ENCODE results near the gene DNAJC16.
A peak's percentile ranks its signal among the peaks of the same experiment; 100 is the strongest.

Gene DNAJC16

GRCh38 chr1:15617173-15618076, 90.8 kb downstream of the DNAJC16 start, which contains the start of gene DDI2 (continued):
- TF ChIP-seq ZNF18 (tag by site-specific recombination; IDR thresholded peaks at IDR 0.05) (no peak), ZNF112 (tag by site-specific recombination; IDR thresholded peaks at IDR 0.05) (no peak), GLI4 (tag by site-specific recombination; IDR thresholded peaks at IDR 0.05) (no peak), ZNF138 (tag by site-specific recombination; IDR thresholded peaks at IDR 0.05; ENCODE audit: borderline replicate concordance) (no peak), ZBTB20 (tag by site-specific recombination; IDR thresholded peaks at IDR 0.05) (no peak), GLIS2 (tag by site-specific recombination; IDR thresholded peaks at IDR 0.05) (peak; percentile 39), ELK4 (IDR thresholded peaks at IDR 0.05; ENCODE audit: borderline replicate concordance, low read depth, low read length) (no peak), REPIN1 (tag by site-specific recombination; IDR thresholded peaks at IDR 0.05; ENCODE audit: low read depth) (no peak), ZNF10 (tag by site-specific recombination; IDR thresholded peaks at IDR 0.05) (no peak; the same call in 1 of the 2 replicates), ZNF26 (tag by site-specific recombination; IDR thresholded peaks at IDR 0.05) (no peak), ZIC2 (tag by site-specific recombination; IDR thresholded peaks at IDR 0.05) (peak; percentile 39; the same call in 1 of the 2 replicates), ZNF558 (tag by site-specific recombination; IDR thresholded peaks at IDR 0.05) (no peak), OVOL3 (tag by site-specific recombination; IDR thresholded peaks at IDR 0.05) (no peak), KLF10 (tag by site-specific recombination; IDR thresholded peaks at IDR 0.05) (peak; percentile 78), ZNF830 (tag by site-specific recombination; IDR thresholded peaks at IDR 0.05; ENCODE audit: low read depth) (no peak), ZBTB17 (tag by site-specific recombination; IDR thresholded peaks at IDR 0.05) (peak; percentile 64), ZNF560 (tag by site-specific recombination; IDR thresholded peaks at IDR 0.05; ENCODE audit: borderline replicate concordance) (no peak), SP3 (tag by site-specific recombination; IDR thresholded peaks at IDR 0.05) (peak; percentile 97), PATZ1 (tag by site-specific recombination; IDR thresholded peaks at IDR 0.05) (peak; percentile 84)

GRCh38 chr1:15618077-15618654, 91.5 kb downstream of the DNAJC16 start:
- no peaks in the 10 kb centered on the region for H3K9me3 ChIP-seq (ENCODE audit: control insufficient read depth, insufficient read depth, low read depth, low read length)
- H3K4me1 ChIP-seq (ENCODE audit: control insufficient read depth, insufficient read depth, low read length) = peaks cover 11% of the 10 kb centered on the region; the same call in 1 of the 2 replicates
- no peaks in the 10 kb centered on the region for H3K36me3 ChIP-seq (ENCODE audit: control insufficient read depth in 2 of 2, insufficient read depth in 1 of 2, low read length in 2 of 2)
- CTCF ChIA-PET = interaction anchor here (0.6 to 0.7 kb wide), 2 partner anchors 209 to 275 kb away, joined by 4 to 11 read pairs; no protein-coding TSS in a partner anchor
- H3K4me3 ChIP-seq (ENCODE audit: low read depth, low read length) = peak overlapping the region; percentile 59
- POLR2A ChIA-PET = interaction anchor here (0.7 to 4.1 kb wide), 3 partner anchors 14 to 142 kb away, joined by 5 to 23 read pairs (median 5); partner anchors contain the start of gene DNAJC16
- H3K27ac ChIP-seq (ENCODE audit: extremely low read depth, low read depth, low read length) = peak overlapping the region; percentile 94
- 0 out of 2 replicates have a peak, but pooled peaks have one; percentile 1 for TF ChIP-seq ZNF398 (tag by site-specific recombination; IDR thresholded peaks at IDR 0.05)
- no peak for TF ChIP-seq ZNF777 (tag by site-specific recombination; IDR thresholded peaks at IDR 0.05; ENCODE audit: borderline replicate concordance)
- TF ChIP-seq SP7 (tag by site-specific recombination; IDR thresholded peaks at IDR 0.05) = 0 out of 2 replicates have a peak, but pooled peaks have one; percentile 1
- TF ChIP-seq ZNF341 (tag by site-specific recombination; IDR thresholded peaks at IDR 0.05; ENCODE audit: low read depth) = peak; percentile 30; the same call in 1 of the 2 replicates
- 0 out of 2 replicates have a peak, but pooled peaks have one; percentile 52 for TF ChIP-seq GFI1B (tag by site-specific recombination; IDR thresholded peaks at IDR 0.05)
- TF ChIP-seq ZNF239 (tag by site-specific recombination; IDR thresholded peaks at IDR 0.05) = no peak
- 0 out of 2 replicates have a peak, but pooled peaks have one; percentile 0 for TF ChIP-seq WT1 (tag by site-specific recombination; IDR thresholded peaks at IDR 0.05)
